NOMO-1 treated with DMSO at 0.1 percent for 48 hours (cell line): ENCODE results near the gene ZNG1B.
"Not testable (repeated sequence)": the region's sequence is repeated elsewhere in the genome, so short reads cannot be mapped to it uniquely, and the experiment has no call there.

Source experiments
- DNase-seq: peaks from one replicate; lab custom pipeline; 2025; ENCODE audit not compliant: unreplicated experiment; lab: John Stamatoyannopoulos, UW

Gene ZNG1B

DNA sequence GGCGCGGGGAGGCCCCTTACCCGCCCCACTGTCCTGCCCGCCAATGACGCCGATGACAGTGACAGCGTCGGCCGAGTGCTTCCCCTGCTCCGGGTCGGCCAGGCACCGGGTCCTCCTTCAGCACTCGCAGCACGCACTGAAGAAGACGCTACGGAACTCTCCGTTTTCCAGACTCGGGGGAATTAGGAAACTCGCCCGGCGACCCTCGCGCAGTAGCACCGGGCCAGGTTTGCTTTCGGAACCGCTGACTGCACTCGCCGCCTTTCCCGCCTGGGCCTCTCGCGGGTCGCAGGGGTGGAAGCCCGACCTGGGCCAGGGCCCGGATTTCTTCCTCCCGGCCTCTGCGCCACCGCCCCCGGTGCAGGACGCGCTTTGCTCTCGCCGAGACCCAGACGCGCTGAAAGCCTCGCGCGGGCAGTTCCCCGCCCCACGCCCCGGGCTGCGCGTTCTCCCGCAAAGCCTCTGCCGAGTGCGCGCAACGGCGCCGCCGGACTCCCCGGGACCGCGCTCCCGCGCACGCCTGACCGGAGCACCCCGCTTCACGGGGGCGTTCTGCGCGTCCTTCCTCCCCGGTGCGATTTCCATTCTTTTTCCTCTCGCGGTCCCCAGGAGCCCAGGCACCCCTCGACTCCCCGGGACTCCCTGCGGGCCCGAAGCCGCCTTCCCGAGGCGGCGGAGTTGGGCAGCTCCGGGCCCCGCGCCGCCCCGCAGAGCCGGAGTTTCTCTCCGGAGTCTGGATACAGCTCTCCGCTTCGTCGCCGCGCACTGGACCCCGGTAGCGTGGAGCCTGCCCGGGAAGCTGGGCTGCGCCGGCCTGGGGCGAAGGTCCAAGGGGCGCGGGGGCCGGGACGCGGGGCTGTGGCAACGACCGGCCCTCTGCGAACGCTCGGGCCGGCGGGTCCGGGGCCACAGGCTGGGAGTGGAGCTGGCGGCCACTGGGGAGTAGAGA, 65.9 kb downstream of the ZNG1B start:
- DNase-seq: not testable (repeated sequence)

DNA sequence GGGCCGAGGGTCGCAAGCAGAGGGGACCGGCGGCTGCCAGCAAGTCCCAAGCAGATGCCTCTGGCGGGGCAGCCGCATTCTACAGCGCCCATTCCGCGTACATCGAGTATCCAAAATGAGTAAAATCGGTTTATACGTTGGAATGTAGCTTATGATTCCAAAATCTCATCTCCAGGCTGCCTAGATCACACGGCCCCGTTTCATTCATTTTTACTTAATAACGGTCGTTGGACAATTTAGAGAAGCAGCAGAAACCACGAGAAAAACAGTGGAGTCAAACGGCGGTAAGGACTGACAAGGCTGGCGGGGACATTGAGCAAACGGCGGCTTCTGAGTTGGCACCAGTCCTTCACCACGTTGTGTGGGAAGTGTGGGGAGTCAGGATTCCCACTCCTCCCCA, 66.6 kb downstream of the ZNG1B start:
- not testable (repeated sequence) for DNase-seq

DNA sequence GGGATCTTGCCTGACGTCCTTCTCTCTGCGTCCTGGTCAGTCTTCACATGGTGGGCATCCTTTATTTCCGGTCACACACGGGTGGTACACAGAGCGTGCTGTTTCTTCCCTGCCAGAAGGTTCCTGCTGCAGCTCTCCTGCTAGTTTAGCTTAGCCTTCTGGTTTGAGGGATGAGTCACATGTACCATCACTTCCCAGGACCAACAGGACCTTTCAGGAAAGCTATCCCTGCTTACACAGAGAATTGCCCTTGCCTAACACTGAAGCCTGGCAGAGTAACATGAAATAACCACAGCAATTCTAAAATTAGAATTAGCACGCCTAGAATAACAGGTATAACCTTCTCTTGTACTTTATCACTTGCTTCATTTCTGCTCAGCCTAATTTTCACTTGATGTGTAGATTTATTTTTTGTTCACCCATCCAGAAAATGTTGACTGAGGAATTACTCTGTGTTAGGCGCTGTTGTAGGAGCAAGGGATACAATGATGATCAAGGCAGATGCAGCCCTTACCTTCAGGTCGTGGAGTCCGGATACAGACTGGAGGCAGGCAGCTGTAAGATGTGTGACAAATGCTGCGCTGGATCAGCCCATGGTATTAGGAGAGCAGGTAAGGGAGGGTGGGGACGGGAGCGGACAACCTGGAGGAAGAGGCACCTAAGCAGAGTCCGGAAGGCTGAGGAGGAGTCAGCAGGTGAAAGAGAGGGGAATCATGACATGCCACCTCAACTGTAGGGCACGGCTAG, 70.1 kb downstream of the ZNG1B start:
- not testable (repeated sequence) for DNase-seq

DNA sequence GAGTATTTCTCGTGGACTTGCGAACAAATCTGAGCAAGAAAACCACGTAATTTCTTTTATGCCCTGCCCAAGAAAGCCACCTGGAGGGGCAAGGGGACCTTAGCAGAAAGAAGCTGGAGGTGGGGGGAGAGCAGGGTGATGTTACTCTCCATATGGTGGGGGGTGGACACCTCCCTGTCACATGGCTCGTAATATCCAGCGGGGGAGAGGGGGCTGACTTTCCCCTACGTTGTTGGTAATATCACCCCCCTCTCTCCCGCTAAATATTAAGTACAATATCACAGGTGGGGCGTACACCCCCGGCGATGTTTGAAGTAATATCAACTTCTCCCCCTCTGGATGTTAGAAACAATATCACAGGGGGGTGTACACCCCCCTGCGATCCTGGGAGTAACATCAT, 70.7 kb downstream of the ZNG1B start:
- not testable (repeated sequence) for DNase-seq

DNA sequence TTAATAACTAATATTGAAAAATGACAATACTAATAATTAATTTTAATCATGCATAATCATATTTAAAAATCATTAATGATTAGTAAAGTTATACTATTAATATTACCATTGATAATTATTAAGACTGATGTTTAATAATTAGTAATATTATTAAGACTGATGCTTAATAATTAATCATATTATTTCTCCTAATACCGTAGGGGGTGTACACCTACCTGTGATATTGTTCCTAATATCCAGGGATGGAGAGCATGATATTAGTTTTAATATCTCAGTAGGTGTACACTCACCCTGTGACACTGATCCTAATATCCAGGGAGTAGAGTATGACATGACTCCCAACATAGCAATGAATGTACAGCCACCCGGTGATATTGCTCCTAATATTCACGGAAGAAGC, 73.4 kb downstream of the ZNG1B start:
- DNase-seq: not testable (repeated sequence)

DNA sequence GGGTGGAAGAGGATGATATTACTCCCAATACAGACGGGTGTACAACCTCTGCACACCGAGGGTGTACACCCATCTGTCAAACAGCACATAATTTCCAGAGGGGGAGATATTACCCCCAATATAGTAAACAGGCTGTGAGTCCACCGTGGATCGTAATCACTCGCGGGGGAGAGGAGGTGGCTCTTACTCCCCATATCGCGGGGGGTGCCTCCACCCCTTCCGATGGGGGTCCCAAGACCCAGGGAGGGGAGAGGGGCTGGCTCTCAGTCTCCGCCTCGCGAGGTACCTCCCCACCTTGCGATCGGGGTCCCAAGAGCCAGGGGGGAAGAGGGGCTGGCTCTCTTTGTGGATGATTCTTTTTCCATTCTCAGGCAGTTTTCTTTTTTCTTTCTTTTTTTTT, 74.4 kb downstream of the ZNG1B start:
- DNase-seq: not testable (repeated sequence)

DNA sequence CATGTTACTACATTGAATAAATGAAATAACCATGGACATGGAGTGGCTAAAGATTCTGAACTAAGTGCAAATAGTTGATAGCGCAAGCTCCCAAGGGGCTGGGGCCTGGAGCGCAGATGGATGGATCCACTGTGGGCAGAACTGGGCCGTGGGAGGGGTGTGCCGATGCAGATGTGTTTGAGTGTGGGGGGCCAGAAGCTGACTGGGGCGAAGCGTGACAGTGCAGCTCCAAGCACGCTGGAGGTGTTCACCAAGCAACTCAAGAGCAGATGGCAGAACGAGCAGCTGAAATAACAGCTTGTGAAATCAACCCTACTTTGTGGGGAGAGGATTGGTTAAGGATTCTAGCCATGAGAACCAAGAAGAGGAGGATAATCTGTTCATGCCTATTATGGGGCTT, 78.0 kb downstream of the ZNG1B start:
- DNase-seq: not testable (repeated sequence)

DNA sequence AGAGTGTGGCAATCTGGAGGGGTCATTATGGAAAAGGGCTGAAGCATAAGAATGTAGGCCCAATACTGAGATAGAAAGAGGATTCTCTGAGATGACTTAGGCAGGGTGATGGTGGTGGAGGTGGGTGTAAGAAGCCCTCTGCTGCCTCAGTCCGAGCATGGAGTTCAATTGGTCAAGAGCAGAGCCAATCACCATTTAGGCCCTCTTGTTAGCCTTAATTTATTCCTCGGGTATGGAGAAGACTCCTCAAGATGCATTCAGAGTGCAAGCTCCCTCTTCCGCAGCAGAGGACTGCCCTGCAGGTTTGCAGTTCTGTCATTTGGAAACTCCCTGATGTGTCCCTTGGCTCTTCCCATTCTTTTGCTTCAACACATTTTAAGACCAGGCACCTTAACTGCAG, 78.5 kb downstream of the ZNG1B start:
- DNase-seq: not testable (repeated sequence)

DNA sequence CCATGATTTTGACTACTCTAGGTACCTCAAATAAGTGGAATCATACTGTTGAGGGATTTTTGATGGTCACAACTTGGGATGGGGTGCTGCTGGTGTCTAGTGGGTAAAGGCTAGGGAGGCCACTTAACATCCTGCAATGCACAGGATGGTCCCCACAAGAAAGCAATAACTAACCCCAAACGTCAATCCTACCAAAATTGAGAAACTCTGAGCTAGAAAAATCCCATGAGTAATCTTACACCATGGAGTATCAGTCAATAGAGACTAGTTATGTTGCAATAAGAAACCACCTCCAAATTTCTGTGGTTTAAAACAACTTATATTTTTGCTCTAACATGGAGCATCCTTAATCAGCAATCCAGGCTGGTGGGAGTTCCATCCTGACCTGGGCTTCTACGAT, 79.5 kb downstream of the ZNG1B start:
- DNase-seq: not testable (repeated sequence)

DNA sequence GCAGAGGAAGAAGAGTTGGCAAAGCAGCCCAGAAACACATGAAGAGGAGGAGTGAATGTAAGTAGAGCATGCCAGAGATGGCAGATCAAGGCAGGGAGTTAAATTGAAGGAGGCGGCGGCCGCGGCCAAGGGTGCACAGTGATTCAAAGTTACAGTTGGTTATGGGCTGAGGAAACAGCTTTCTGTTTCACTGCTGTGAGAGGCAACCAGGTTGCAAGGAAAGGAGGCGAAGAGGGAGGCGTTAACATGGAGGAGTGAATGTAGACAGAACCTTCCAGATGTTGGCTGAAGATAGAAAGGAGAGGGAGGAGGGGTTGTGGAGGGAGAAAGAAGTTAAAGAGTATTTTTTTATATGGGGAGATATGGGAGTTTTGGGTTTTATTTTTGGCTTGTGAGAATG, 83.3 kb downstream of the ZNG1B start:
- DNase-seq: not testable (repeated sequence)

DNA sequence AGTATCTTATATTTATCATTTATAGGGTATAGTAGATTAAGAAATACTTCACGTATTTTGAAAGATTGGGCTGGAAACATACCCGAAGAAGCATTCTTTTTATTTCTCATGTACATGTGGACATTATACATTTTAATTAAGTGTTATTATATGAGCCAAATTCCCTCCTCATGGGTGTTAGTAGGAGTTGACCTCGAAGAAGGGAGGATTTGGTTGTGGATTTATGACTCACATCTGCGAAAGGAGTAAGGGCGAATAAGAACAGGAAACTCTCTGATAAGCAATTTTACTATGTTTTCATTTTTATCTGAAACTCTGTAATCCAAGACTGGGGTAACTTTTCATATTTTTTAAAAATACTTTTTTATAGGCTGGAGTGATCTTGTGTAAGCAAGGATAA, 84.0 kb downstream of the ZNG1B start:
- DNase-seq: not testable (repeated sequence)

DNA sequence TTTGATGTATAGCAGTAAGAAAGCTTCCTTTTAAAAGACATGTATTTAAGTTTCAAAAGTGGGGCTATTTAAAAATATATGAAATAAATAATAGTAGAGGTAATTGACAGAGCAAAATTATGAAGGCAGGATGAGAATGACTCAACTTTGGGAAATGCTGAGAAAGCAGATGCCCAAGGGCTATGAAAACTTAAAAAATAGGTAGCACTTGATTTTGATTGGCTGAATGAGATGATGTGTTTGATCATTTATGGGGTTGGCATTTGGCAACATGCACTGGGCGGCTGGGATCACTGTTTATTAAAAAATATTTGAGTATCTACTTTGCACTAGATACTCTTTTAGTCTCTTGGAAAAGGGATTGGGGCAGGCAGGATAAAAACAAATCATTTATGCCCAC, 87.5 kb downstream of the ZNG1B start:
- DNase-seq: not testable (repeated sequence)

DNA sequence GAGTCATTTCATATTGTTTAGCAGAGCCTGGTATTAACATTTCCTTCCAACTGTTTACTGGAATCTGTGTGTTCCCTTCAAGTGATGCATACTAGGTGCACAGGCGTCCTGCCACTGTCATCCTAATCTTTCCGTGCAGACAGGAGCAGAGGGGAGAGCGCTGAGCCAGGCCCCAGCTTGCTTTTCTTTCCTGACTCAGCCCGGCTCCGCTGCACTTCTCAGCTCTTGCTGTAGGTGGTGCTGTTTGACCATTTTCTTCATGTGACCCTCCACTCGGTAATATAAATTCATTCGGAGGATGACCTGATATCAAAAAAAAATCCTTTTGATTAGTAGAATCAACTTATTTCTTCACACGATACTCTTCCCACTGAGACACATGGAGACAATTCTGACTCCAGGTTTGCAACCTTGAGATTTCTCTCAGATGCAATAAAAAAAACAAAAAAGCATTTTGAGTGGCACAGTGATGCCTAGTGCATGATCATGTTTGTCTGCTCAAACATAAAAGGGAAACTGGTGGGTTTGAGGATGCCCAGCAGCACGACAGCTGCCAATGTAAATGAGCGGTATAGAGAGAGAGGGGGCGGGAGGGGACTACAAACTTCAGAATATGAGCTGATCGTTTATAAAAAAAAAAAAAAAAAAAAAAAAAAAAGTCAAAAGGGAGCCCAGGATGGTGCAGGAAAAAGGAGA, 90.0 kb downstream of the ZNG1B start:
- not testable (repeated sequence) for DNase-seq

DNA sequence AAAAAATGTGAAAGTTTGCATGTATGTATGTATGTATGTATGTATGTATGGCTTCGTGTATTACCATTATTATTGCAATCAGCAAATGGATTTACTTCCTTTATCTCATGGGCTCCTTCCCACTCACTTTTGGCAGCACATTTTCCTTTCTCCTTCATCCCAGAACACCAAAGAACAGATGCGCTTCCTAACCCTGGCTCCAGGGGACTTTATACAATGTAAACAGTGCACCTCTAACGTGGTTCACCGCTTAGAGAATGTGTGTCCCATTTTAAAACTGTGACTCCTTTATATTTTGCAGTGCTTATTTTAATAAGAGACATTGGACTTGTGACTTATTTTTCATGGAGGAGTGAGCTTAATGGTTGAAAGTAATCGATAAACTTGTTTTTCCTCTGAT, 90.6 kb downstream of the ZNG1B start:
- not testable (repeated sequence) for DNase-seq

DNA sequence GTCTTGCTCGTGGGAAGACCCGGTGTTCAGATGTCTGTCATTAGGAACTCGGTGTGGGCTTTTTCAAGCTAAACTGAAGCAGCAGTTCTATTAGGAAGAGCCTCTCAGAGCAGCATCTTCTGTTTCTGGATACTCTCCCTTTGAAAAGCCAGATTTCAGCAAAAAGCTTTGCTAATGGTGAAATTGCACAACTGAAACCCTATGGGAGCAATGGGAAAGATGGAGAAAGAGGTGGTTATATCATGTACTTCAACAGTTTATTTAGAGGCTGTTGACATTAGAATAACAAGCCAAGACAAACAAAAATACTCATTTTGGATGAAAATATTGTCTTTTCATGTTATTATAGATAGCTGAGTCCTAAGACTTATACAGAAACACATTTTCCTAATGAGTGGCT, 91.4 kb downstream of the ZNG1B start:
- not testable (repeated sequence) for DNase-seq

DNA sequence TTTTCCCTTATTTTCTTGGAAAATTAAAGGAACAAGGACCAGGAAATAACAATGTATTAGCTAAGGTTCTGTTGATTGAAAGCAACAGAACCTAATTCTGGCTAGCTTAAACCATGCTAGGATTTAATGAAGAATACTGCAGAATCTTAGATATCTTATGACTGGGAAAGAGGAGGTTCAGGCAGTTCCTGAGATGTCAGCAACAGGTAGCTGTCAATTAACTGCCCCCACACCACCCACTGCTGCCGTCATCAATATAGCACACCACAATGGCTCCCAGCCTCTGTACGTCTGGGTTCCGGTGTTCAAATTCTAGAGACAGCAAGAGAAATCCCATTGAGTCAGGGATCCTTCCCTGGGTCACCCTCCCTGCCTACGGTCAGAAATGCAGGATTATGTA, 95.5 kb downstream of the ZNG1B start:
- not testable (repeated sequence) for DNase-seq

DNA sequence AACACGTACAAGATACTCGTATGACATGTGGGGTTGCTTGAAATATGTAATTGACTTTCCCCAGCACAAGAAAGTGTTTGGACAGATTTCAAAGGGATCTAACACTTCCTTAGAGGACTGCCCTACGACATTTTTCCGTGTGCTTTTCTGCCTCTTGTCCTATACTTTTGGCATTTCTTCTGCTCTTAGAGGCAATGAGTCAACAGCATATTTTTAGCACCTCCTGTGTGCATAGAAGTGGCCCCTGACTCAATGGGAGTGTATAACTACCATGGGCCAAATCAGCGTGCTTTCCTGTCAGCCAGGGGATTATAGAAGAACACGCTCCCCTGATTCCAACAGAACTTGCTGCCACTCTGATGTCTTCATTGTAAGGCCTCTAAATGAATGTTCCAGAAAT, 99.1 kb downstream of the ZNG1B start:
- not testable (repeated sequence) for DNase-seq

DNA sequence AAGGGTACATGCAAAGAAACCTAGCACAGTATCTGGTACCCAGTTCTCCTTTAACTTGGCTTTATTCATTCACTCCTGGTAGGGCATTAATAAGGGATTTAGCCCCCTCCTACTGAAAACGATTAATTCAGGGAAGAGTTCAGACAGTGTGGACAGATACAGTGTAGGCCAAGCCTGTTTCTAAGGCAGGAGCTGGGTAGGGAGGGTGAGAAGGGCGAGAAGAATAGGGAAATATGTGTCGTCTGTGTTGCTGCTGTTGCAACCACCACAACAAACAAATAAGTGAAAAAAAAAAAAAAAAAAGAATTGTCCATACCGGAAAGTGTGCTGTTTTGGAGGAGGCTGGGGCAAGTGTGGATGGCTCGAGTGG, 103.3 kb downstream of the ZNG1B start:
- not testable (repeated sequence) for DNase-seq

DNA sequence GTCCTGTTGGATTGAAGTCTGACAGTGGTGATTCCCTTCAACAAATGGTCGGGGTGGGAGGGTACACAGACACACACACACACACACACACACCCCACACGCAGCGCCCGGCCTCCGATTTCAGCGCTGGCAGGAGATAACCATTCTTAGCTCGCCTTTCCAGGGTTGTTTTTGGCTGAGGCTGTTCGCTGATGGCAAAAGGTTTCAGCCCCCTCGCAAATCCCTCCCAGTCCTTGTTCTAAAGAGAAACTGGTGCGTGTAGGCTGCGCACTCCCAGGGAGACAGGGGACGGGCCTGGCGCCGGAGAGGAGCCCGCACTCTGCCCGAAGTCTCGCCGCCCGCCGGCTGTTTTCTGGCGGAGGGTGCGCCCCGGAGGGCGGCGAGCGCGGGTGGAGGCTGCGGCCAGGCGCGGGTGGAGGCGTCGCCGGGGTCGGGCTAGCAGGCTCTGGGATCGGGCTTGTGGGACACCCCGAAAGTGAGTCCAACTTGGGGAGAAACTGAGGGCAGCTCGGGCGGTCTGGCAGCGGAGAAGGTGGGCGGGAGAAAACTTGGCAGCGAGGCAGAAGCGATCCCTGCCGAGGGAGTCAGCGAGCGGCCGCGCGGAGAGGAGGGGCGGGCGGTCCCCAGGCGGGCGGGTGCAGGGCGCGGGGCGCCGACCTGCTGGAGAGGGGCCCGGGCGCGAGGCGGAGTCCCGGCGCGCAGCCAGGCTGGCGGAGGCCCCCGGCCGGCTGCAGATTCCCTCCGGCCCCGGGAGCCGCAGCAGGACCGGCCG, 103.9 kb downstream of the ZNG1B start:
- not testable (repeated sequence) for DNase-seq

DNA sequence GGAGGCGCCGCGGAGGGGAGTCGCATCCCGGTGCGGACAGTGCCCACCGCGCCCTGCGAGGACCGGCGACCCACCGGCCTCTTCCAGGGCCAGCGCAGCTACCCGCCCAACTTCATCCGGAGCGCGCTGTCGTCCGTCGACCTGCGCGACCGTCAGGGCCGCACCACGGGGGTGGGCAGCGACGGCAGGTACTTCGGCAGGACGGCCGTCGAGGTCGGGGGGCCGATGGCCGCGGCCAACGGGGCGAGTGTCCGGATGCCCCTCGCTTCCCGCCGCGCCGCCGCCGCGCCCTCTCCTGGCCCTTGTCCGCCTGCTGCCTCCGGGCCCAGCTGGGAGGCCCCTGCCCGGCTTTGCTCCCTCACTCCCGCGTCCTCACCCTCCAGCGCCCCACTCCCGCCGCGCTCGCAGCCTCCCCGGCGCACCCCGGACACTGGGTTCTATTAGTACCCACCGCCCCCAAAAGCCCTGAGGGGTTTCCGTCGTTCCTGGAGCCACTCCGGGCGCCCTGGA, 104.5 kb downstream of the ZNG1B start:
- DNase-seq: not testable (repeated sequence)
